ENCODE measurements around the gene EIF5A2. TPM values are rescaled to one million over a fixed set of nuclear protein-coding genes. Genes with fewer than 3 reads are reported as not detected.
"Not testable (repeated sequence)": the region's sequence is repeated elsewhere in the genome, so short reads cannot be mapped to it uniquely, and the experiment has no call there.

EIF5A2 gene
- polyA plus RNA-seq (ENCODE audit: insufficient read length in 3 of 3): 1 to 10 TPM; 5.9 to 8.3 (median 6.6) TPM
- long read RNA-seq, donor 1, full-length matches to known transcripts: 1 of 1 reads
- long read RNA-seq, donor 1, partial matches to known transcripts: 0 of 1 reads
- long read RNA-seq, donor 1, other reads (novel, unspliced or antisense): 0 of 1 reads
- long read RNA-seq, donor 2, full-length matches to known transcripts: 5 of 5 reads
- long read RNA-seq, donor 2, partial matches to known transcripts: 0 of 5 reads
- long read RNA-seq, donor 2, other reads (novel, unspliced or antisense): 0 of 5 reads
- long read RNA-seq, donor 3, full-length matches to known transcripts: 1 of 1 reads
- long read RNA-seq, donor 3, partial matches to known transcripts: 0 of 1 reads
- long read RNA-seq, donor 3, other reads (novel, unspliced or antisense): 0 of 1 reads
- long read RNA-seq, donor 4: 0 reads
- long read RNA-seq, donor 5: 0 reads
- long read RNA-seq, donor 6, full-length matches to known transcripts: 3 of 3 reads
- long read RNA-seq, donor 6, partial matches to known transcripts: 0 of 3 reads
- long read RNA-seq, donor 6, other reads (novel, unspliced or antisense): 0 of 3 reads
- long read RNA-seq, donor 7, full-length matches to known transcripts: 2 of 2 reads
- long read RNA-seq, donor 7, partial matches to known transcripts: 0 of 2 reads
- long read RNA-seq, donor 7, other reads (novel, unspliced or antisense): 0 of 2 reads
- long read RNA-seq, donor 8, full-length matches to known transcripts: 4 of 4 reads
- long read RNA-seq, donor 8, partial matches to known transcripts: 0 of 4 reads
- long read RNA-seq, donor 8, other reads (novel, unspliced or antisense): 0 of 4 reads
- long read RNA-seq, donor 9, full-length matches to known transcripts: 1 of 1 reads
- long read RNA-seq, donor 9, partial matches to known transcripts: 0 of 1 reads
- long read RNA-seq, donor 9, other reads (novel, unspliced or antisense): 0 of 1 reads
- long read RNA-seq, donor 10, full-length matches to known transcripts: 3 of 3 reads
- long read RNA-seq, donor 10, partial matches to known transcripts: 0 of 3 reads
- long read RNA-seq, donor 10, other reads (novel, unspliced or antisense): 0 of 3 reads
- long read RNA-seq, donor 11, full-length matches to known transcripts: 1 of 1 reads
- long read RNA-seq, donor 11, partial matches to known transcripts: 0 of 1 reads
- long read RNA-seq, donor 11, other reads (novel, unspliced or antisense): 0 of 1 reads
- long read RNA-seq, donor 12: 0 reads
- long read RNA-seq, donor 13, full-length matches to known transcripts: 2 of 2 reads
- long read RNA-seq, donor 13, partial matches to known transcripts: 0 of 2 reads
- long read RNA-seq, donor 13, other reads (novel, unspliced or antisense): 0 of 2 reads
- long read RNA-seq, donor 14, full-length matches to known transcripts: 1 of 1 reads
- long read RNA-seq, donor 14, partial matches to known transcripts: 0 of 1 reads
- long read RNA-seq, donor 14, other reads (novel, unspliced or antisense): 0 of 1 reads
- long read RNA-seq, donor 15: 0 reads
- long read RNA-seq, donor 16, full-length matches to known transcripts: 6 of 6 reads
- long read RNA-seq, donor 16, partial matches to known transcripts: 0 of 6 reads
- long read RNA-seq, donor 16, other reads (novel, unspliced or antisense): 0 of 6 reads

GRCh38 chr3:170908235-170909116 is at the start of gene EIF5A2:
EIF5A2 (minus strand) TSS chr3:170908637; CDS start chr3:170907806, 831 bp downstream.
- peak; percentile 76 to 90 (median 85) for DNase-seq (ENCODE audit: extremely low read depth in 1 of 11, low read depth in 9 of 11, low spot score in 4 of 11)

DNA sequence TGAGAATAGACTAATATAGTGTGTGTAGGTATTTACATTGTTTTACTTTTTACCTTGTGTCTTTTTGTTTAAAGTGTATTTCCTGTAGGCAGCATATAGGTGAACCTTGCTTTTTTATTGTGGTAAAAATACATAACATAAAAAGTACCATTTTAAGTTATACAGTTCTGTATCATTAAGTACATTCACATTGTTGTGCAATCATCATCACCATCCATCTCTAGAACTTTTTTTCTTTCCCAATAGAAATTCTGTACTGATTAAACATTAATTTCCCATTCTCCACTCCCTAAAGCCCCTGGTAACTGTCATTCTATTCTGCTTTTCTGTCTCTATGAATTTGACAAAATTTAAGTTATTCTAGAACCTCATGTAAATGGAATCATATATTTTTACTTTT is 48.2 kb upstream of the EIF5A2 start:
- no peak for DNase-seq (ENCODE audit: extremely low read depth in 1 of 11, low read depth in 9 of 11, low spot score in 4 of 11)

DNA sequence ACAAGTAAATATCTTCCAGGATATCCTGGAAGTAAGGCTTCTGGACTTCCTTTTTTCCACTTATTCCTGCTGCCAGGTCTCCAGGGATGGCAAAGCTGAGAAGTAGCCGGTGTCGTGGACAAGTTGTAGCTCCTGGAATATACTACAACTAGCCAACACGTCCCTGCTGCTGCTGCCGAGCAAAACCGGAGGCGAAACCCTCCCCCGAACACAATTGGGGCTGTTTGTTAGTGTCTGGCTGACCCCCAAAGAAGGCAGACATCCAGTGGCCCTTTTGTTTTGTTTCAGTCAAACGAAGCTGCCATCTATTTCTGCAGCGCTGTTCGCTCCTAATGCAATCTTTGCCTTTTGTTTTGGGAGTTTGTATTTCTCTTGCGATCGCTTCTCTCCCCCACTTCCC is 45.3 kb upstream of the EIF5A2 start:
- DNase-seq (ENCODE audit: extremely low read depth in 1 of 11, low read depth in 9 of 11, low spot score in 4 of 11): no peak

- DNase-seq (ENCODE audit: extremely low read depth in 1 of 11, low read depth in 9 of 11, low spot score in 4 of 11): no peak
Observed at GRCh38 chr3:170953229-170953628, 44.8 kb upstream of the EIF5A2 start.

DNA sequence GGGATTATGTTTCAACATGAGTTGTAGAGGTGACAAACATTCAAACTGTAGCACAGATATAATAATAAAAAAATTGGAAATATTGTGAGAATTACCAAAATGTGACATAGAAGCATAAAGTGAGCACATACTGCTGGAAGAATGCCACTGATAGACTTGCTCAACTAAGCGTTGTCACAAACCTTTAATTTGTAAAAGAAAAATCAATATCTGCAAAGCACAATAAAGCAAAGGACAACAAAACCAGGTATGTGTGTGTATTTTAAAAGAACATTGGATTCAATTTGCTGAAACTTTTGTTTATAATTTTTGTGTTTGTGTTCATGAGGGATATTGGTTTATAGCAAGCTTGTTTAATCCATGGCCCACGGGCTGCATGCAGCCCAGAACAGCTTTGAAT is 40.8 kb upstream of the EIF5A2 start:
- DNase-seq (ENCODE audit: extremely low read depth in 1 of 11, low read depth in 9 of 11, low spot score in 4 of 11): no peak

- no peak for DNase-seq (ENCODE audit: extremely low read depth in 1 of 11, low read depth in 9 of 11, low spot score in 4 of 11)
Observed at GRCh38 chr3:170947018-170947769, 38.8 kb upstream of the EIF5A2 start.

- no peak for DNase-seq (ENCODE audit: extremely low read depth in 1 of 11, low read depth in 9 of 11, low spot score in 4 of 11)
Observed at GRCh38 chr3:170942011-170942410, 33.6 kb upstream of the EIF5A2 start.

DNA sequence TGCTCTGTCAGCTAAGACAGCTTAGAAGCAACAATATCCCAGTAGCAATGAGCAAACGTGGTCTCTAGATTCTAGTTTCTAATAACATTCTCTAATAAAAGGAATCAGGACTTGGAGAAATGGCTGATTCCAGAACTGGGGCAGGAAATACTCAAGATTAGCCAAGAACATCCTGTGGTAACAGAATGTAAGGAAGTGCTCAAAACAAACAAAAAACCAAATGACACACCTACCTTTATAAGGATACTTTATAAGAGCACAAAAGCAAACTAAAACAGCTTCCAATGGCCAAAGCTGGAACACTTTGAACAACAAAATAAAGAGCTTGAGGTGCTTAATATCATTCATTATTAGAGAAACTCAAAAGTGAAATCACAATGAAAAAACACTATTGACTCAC is 33.1 kb upstream of the EIF5A2 start:
- no peak for DNase-seq (ENCODE audit: extremely low read depth in 1 of 11, low read depth in 9 of 11, low spot score in 4 of 11)

DNA sequence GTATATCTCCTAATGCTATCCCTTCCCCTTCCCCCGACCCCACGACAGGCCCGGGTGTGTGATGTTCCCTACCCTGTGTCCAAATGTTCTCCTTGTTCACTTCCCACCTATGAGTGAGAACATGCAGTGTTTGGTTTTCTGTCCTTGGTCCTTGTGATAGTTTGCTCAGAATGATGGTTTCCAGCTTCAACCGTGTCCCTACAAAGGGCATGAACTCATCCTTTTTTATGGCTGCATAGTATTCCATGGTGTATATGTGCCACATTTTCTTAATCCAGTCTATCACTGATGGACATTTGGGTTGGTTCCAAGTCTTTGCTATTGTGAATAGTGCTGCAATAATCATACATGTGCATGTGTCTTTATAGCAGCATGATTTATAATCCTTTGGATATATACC is 24.6 kb upstream of the EIF5A2 start:
- DNase-seq (ENCODE audit: extremely low read depth in 1 of 11, low read depth in 9 of 11, low spot score in 4 of 11): not testable (repeated sequence)

DNA sequence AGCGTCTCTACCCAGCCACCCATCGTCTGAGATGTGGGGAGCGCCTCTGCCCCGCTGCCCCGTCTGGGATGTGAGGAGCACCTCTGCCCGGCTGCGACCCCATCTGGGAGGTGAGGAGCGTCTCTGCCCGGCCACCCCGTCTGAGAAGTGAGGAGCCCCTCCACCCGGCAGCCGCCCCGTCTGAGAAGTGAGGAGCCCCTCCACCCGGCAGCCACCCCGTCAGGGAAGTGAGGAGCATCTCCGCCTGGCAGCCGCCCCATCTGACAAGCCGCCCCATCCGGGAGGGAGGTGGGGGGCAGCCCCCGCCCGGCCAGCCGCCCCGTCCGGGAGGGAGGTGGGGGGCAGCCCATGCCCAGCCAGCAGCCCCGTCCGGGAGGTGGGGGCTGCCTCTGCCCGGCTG is 15.1 kb upstream of the EIF5A2 start:
- DNase-seq (ENCODE audit: extremely low read depth in 1 of 11, low read depth in 9 of 11, low spot score in 4 of 11): not testable (repeated sequence)

DNA sequence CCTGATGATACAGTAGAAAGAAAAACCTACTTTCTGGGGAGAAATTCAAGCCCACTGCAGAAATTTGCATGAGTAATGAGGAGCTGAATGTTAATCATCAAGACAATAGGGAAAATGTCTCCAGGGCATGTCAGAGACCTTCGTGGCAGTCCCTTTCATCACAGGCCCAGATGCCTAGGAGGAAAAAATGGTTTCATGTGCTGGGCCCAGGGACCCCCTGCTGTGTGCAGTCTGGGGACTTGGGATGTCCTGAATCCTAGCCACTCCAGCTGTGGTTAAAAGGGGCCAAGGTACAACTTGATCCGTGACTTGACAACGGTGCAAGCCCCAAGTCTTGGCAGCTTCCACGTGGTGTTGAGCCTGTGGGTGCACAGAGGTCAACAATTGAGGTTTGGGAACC is 10.3 kb upstream of the EIF5A2 start:
- DNase-seq (ENCODE audit: extremely low read depth in 1 of 11, low read depth in 9 of 11, low spot score in 4 of 11): no peak

DNA sequence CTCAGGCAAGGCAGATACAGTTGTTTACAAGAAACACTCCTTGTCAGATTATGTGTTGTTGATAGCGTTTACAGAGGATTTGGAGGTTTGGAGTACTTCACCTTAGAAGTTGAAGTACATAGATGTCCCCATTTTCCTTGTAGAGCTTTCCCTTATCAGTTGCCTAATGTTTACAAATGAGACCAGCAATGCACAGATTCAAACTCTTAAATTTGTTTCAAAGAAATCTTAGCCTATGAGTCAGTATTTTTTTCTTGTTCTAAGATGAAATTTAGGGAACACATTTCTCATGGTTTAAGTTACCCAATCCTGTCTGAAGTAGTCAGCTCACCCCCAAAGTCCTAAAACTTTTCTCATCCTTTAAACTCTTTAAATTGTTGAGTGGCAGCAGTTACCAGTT is 6.3 kb upstream of the EIF5A2 start:
- no peak for DNase-seq (ENCODE audit: extremely low read depth in 1 of 11, low read depth in 9 of 11, low spot score in 4 of 11)

- no peak for DNase-seq (ENCODE audit: extremely low read depth in 1 of 11, low read depth in 9 of 11, low spot score in 4 of 11)
Observed at GRCh38 chr3:170914212-170914611, 5.8 kb upstream of the EIF5A2 start.

- no peak for DNase-seq (ENCODE audit: extremely low read depth in 1 of 11, low read depth in 9 of 11, low spot score in 4 of 11)
Observed at GRCh38 chr3:170911051-170911450, 2.6 kb upstream of the EIF5A2 start.

DNA sequence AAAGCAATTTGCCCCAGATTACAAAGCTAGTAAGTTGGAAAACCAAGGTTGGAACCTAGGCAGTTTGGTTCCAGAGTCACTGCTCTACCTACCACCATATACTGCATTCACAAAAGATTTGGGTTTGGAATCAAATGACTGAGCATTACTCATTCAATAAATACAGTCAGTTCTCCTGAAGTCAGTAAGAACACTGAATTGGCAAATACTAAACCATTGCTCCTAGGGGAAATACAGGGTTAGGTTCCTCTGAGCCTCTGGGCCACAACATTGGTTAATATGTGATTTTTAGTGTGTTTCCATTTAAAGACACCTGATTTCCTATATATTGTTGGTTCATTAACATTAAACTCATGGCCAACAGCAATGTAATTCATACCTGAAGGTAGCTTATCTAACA is 2.1 kb upstream of the EIF5A2 start:
- no peak for DNase-seq (ENCODE audit: extremely low read depth in 1 of 11, low read depth in 9 of 11, low spot score in 4 of 11)

GRCh38 chr3:170909129-170909903 is 879 bp upstream of the EIF5A2 start:
- no peak for DNase-seq (ENCODE audit: extremely low read depth in 1 of 11, low read depth in 9 of 11, low spot score in 4 of 11)
